Measurements from ENCODE around the gene WDPCP. TPM values are rescaled to one million over a fixed set of nuclear protein-coding genes. Genes with fewer than 3 reads are reported as not detected.

The WDPCP gene
- total and polyA plus RNA-seq, 2 of the 13 experiments (the other 11 are each of a cell fraction or from before 2014, with no cell fraction given): 2.9 to 5.2 TPM

DNA sequence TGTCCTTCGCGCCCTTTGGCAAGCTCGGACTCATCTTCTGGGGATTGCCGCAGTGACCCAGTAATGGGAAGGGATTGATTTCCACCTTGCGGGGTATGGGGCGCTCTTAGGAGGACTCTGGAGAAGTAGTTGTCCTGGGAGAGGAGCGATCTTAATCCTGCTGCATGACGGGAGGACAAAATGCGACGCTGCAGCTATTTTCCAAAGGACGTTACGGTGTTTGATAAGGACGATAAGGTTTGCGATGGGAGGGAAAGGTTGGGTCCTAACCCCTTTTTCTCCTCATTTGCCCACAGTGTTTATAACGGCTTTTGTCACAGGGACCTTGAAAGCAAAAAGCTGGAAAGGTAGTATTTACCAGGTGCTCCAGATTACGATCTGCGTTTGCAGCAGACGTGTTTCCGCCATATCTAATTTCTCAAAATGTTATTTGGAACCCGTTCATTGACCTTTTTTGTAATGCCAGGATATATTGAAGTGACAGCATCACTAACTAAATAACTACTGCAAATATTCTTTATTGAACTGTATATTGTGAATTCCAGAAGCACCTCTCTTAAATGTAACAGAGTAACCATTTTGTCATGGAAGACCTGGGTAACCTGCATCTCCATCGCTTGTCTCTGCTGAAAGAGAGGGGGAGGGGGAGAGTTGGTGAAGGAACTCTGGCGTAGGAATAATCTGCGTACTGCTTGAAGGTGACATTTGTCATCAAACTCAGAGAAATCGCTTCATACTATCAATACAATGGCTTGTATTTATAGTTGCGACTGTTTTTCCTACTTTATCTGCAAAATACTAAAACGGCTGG, 1.1 kb upstream of the WDPCP start (continued):
- TF ChIP-seq, protein P1, sequence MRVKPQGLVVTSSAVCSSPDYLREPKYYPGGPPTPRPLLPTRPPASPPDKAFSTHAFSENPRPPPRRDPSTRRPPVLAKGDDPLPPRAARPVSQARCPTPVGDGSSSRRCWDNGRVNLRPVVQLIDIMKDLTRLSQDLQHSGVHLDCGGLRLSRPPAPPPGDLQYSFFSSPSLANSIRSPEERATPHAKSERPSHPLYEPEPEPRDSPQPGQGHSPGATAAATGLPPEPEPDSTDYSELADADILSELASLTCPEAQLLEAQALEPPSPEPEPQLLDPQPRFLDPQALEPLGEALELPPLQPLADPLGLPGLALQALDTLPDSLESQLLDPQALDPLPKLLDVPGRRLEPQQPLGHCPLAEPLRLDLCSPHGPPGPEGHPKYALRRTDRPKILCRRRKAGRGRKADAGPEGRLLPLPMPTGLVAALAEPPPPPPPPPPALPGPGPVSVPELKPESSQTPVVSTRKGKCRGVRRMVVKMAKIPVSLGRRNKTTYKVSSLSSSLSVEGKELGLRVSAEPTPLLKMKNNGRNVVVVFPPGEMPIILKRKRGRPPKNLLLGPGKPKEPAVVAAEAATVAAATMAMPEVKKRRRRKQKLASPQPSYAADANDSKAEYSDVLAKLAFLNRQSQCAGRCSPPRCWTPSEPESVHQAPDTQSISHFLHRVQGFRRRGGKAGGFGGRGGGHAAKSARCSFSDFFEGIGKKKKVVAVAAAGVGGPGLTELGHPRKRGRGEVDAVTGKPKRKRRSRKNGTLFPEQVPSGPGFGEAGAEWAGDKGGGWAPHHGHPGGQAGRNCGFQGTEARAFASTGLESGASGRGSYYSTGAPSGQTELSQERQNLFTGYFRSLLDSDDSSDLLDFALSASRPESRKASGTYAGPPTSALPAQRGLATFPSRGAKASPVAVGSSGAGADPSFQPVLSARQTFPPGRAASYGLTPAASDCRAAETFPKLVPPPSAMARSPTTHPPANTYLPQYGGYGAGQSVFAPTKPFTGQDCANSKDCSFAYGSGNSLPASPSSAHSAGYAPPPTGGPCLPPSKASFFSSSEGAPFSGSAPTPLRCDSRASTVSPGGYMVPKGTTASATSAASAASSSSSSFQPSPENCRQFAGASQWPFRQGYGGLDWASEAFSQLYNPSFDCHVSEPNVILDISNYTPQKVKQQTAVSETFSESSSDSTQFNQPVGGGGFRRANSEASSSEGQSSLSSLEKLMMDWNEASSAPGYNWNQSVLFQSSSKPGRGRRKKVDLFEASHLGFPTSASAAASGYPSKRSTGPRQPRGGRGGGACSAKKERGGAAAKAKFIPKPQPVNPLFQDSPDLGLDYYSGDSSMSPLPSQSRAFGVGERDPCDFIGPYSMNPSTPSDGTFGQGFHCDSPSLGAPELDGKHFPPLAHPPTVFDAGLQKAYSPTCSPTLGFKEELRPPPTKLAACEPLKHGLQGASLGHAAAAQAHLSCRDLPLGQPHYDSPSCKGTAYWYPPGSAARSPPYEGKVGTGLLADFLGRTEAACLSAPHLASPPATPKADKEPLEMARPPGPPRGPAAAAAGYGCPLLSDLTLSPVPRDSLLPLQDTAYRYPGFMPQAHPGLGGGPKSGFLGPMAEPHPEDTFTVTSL (CRISPR knock-in tag; IDR thresholded peaks at IDR 0.05; ENCODE audit: borderline replicate concordance): peak; percentile 21; the same call in 1 of the 2 replicates
- 0 out of 2 replicates have a peak, but pooled peaks have one; percentile 16 for TF ChIP-seq ZNF136 (CRISPR knock-in tag; IDR thresholded peaks at IDR 0.05; ENCODE audit: low read depth)
- TF ChIP-seq, protein P2, sequence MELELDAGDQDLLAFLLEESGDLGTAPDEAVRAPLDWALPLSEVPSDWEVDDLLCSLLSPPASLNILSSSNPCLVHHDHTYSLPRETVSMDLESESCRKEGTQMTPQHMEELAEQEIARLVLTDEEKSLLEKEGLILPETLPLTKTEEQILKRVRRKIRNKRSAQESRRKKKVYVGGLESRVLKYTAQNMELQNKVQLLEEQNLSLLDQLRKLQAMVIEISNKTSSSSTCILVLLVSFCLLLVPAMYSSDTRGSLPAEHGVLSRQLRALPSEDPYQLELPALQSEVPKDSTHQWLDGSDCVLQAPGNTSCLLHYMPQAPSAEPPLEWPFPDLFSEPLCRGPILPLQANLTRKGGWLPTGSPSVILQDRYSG (CRISPR knock-in tag; IDR thresholded peaks at IDR 0.05): peak; percentile 5; the same call in 1 of the 2 replicates
- TF ChIP-seq, protein P3, sequence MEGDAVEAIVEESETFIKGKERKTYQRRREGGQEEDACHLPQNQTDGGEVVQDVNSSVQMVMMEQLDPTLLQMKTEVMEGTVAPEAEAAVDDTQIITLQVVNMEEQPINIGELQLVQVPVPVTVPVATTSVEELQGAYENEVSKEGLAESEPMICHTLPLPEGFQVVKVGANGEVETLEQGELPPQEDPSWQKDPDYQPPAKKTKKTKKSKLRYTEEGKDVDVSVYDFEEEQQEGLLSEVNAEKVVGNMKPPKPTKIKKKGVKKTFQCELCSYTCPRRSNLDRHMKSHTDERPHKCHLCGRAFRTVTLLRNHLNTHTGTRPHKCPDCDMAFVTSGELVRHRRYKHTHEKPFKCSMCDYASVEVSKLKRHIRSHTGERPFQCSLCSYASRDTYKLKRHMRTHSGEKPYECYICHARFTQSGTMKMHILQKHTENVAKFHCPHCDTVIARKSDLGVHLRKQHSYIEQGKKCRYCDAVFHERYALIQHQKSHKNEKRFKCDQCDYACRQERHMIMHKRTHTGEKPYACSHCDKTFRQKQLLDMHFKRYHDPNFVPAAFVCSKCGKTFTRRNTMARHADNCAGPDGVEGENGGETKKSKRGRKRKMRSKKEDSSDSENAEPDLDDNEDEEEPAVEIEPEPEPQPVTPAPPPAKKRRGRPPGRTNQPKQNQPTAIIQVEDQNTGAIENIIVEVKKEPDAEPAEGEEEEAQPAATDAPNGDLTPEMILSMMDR (CRISPR knock-in tag; IDR thresholded peaks at IDR 0.05): 0 out of 2 replicates have a peak, but pooled peaks have one; percentile 7
- peak; percentile 34; the same call in 1 of the 2 replicates for TF ChIP-seq DR1 (CRISPR knock-in tag; IDR thresholded peaks at IDR 0.05)
- 0 out of 2 replicates have a peak, but pooled peaks have one; percentile 12 for TF ChIP-seq DNMT1 (CRISPR knock-in tag; IDR thresholded peaks at IDR 0.05)
- no peak for TF ChIP-seq NR2F2 (IDR thresholded peaks at IDR 0.05; ENCODE audit: borderline replicate concordance, low read depth)
- TF ChIP-seq ZFP90 (CRISPR knock-in tag; IDR thresholded peaks at IDR 0.05; ENCODE audit: borderline replicate concordance): 0 out of 2 replicates have a peak, but pooled peaks have one; percentile 21
- TF ChIP-seq ZNF451 (CRISPR knock-in tag; IDR thresholded peaks at IDR 0.05): no peak
- no peak for TF ChIP-seq ZNF567 (CRISPR knock-in tag; IDR thresholded peaks at IDR 0.05; ENCODE audit: borderline replicate concordance)
- no peak for TF ChIP-seq ZFYVE20 (CRISPR knock-in tag; IDR thresholded peaks at IDR 0.05; ENCODE audit: borderline replicate concordance, low read depth)
- no peak for TF ChIP-seq MTA3 (CRISPR knock-in tag; IDR thresholded peaks at IDR 0.05)
- TF ChIP-seq ZNF766 (CRISPR knock-in tag; IDR thresholded peaks at IDR 0.05; ENCODE audit: borderline replicate concordance): no peak
- no peak for TF ChIP-seq POLR2AphosphoS5 (IDR thresholded peaks at IDR 0.05; ENCODE audit: low read depth, low read length)

Data from HepG2 (cell line).